ENCODE data around the gene MAP3K10.
"Not testable (repeated sequence)": the region's sequence is repeated elsewhere in the genome, so short reads cannot be mapped to it uniquely, and the experiment has no call there.

DNA sequence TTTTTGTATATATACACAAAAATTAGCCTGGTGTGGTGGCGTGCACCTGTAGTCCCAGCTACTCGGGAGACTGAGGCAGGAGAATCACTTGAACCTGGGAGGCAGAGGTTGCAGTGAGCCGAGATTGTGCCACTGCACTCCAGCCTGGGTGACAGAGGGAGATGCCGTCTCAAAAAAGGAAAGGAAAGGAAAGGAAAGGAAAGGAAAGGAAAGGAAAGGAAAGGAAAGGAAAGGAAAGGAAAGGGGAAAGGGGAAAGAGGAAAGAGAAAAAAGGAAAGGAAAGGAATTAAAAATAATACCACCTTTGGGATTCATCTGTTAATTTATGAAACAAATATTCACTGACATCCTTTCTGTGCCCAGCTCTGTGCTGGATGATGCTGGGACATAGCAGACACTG, 27.8 kb downstream of the MAP3K10 start:
- TF ChIP-seq, protein P1, sequence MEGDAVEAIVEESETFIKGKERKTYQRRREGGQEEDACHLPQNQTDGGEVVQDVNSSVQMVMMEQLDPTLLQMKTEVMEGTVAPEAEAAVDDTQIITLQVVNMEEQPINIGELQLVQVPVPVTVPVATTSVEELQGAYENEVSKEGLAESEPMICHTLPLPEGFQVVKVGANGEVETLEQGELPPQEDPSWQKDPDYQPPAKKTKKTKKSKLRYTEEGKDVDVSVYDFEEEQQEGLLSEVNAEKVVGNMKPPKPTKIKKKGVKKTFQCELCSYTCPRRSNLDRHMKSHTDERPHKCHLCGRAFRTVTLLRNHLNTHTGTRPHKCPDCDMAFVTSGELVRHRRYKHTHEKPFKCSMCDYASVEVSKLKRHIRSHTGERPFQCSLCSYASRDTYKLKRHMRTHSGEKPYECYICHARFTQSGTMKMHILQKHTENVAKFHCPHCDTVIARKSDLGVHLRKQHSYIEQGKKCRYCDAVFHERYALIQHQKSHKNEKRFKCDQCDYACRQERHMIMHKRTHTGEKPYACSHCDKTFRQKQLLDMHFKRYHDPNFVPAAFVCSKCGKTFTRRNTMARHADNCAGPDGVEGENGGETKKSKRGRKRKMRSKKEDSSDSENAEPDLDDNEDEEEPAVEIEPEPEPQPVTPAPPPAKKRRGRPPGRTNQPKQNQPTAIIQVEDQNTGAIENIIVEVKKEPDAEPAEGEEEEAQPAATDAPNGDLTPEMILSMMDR (IDR thresholded peaks at IDR 0.05), result not testable (repeated sequence)
- not testable (repeated sequence) for TF ChIP-seq POLR2A (IDR thresholded peaks at IDR 0.05)

Measured in testis (tissue), 2 donors.